Fibroblast of the aortic adventitia (primary cell): ENCODE data around the gene C14orf119. TPM values are rescaled to one million over a fixed set of nuclear protein-coding genes. Genes with fewer than 3 reads are reported as not detected.
A peak's percentile ranks its signal among the peaks of the same experiment; 100 is the strongest.

Source experiments
- DNase-seq: peaks from one replicate; pipeline ENCODE4 v3.0.0-alpha.2; 2010; ENCODE audit warnings: low read depth
- H3K4me3 ChIP-seq: 2 replicates; pipeline ENCODE4 v1.5.1; 2011; ENCODE audit warnings: low read depth, mild to moderate bottlenecking, control low read depth, low read length, moderate library complexity
- CTCF ChIP-seq: IDR thresholded peaks from 2 replicates; pipeline ENCODE4 v1.5.1; 2011; ENCODE audit warnings: mild to moderate bottlenecking, low read length, control low read depth, inconsistent platforms; ENCODE audit not compliant: insufficient read depth
- total RNA-seq: library from RNA; depleted of rRNA; stranded (reverse); fragments of >200 nt; gene quantifications from 2 replicates; pipeline ENCODE4 v1.2.3, GENCODE V29; 2012; ENCODE audit warnings: low replicate concordance

Gene C14orf119
- total RNA-seq, 1 donor = 60.2 TPM

- no peak for DNase-seq
- no peak overlapping the region for H3K4me3 ChIP-seq
- TF ChIP-seq CTCF = no peak
Measured at GRCh38 chr14:23136566-23137133, 41.3 kb downstream of the C14orf119 start.

GRCh38 chr14:23137192-23137812 lies 42.0 kb downstream of the C14orf119 start:
- no peak overlapping the region for H3K4me3 ChIP-seq
- DNase-seq = no peak
- TF ChIP-seq CTCF = no peak

- no peak for DNase-seq
- no peak for TF ChIP-seq CTCF
Measured at GRCh38 chr14:23137813-23138535, 42.7 kb downstream of the C14orf119 start.

GRCh38 chr14:23139874-23140273 lies 44.6 kb downstream of the C14orf119 start:
- TF ChIP-seq CTCF = no peak
- H3K4me3 ChIP-seq = no peak overlapping the region

More at GRCh38 chr14:23137813-23138535, 42.7 kb downstream of the C14orf119 start:
- no peak overlapping the region for H3K4me3 ChIP-seq

GRCh38 chr14:23140371-23140770 lies 45.1 kb downstream of the C14orf119 start:
- TF ChIP-seq CTCF = no peak
- no peak overlapping the region for H3K4me3 ChIP-seq
- DNase-seq = no peak

More at GRCh38 chr14:23139874-23140273, 44.6 kb downstream of the C14orf119 start:
- no peak for DNase-seq

GRCh38 chr14:23141706-23142444 lies 46.6 kb downstream of the C14orf119 start:
- H3K4me3 ChIP-seq = no peak overlapping the region
- no peak for TF ChIP-seq CTCF
- peak; percentile 92 for DNase-seq
